Peyer's patch (tissue), 4 donors: ENCODE measurements around the gene SYNRG. TPM values are rescaled to one million over a fixed set of nuclear protein-coding genes. Genes with fewer than 3 reads are reported as not detected.
A peak's percentile ranks its signal among the peaks of the same experiment; 100 is the strongest.

Experiments used
- DNase-seq, 3 donors: peaks; one replicate each; pipeline ENCODE4 v3.0.0-alpha.2; 2017 to 2019
- H3K27ac ChIP-seq, 4 donors: fragments of 200-600 bp; sonication (generic); one replicate each; pipeline ENCODE4 v1.5.1; 2016 to 2019
- H3K27me3 ChIP-seq, 2 donors: fragments of 200-600 bp; sonication (generic); one replicate each; pipeline ENCODE4 v1.5.1; 2019
- H3K36me3 ChIP-seq, 3 donors: fragments of 200-600 bp; sonication (generic); one replicate each; pipeline ENCODE4 v1.5.1; 2016 to 2019
- H3K4me1 ChIP-seq, 4 donors: fragments of 200-600 bp; sonication (generic); one replicate each; pipeline ENCODE4 v1.5.1; 2016 to 2019
- H3K4me3 ChIP-seq, 4 donors: fragments of 200-600 bp; sonication (generic); 1 replicate in 3 of 4; 2 replicates in 1 of 4; pipeline ENCODE4 v1.5.1; 2016 to 2019; ENCODE audit warnings: mild to moderate bottlenecking in 1 of 4
- H3K9me3 ChIP-seq, 4 donors: fragments of 200-600 bp; sonication (generic); one replicate each; pipeline ENCODE4 v1.5.1; 2016 to 2019; ENCODE audit warnings: mild to moderate bottlenecking in 1 of 4
- POLR2A ChIP-seq, 2 donors: fragments of 450-650 bp; IDR thresholded peaks; one replicate each; pipeline ENCODE4 v1.5.1; 2017; ENCODE audit warnings: antibody characterized with exemption in 2 of 2, mild to moderate bottlenecking in 2 of 2, moderate library complexity in 2 of 2
- total RNA-seq, 4 donors: library from RNA; depleted of rRNA; stranded (reverse); fragments of >200 nt; gene quantifications; one replicate each; pipeline ENCODE4 v1.1.0, GENCODE V29; 2016
- TF ChIP-seq, protein P1 (sequence below), 6 experiments: fragments of 450-650 bp in 4 of 6; fragments of 200-600 bp in 2 of 6; sonication (generic) in 1 of 6; IDR thresholded peaks; one replicate each; pipeline ENCODE4 v1.5.1; 2017 to 2019; ENCODE audit warnings: antibody characterized with exemption in 6 of 6, mild to moderate bottlenecking in 3 of 6, moderate library complexity in 1 of 6

The SYNRG gene
- total RNA-seq, 4 donors from 2014 or later = 42.5 to 102 (median 49.5) TPM

DNA sequence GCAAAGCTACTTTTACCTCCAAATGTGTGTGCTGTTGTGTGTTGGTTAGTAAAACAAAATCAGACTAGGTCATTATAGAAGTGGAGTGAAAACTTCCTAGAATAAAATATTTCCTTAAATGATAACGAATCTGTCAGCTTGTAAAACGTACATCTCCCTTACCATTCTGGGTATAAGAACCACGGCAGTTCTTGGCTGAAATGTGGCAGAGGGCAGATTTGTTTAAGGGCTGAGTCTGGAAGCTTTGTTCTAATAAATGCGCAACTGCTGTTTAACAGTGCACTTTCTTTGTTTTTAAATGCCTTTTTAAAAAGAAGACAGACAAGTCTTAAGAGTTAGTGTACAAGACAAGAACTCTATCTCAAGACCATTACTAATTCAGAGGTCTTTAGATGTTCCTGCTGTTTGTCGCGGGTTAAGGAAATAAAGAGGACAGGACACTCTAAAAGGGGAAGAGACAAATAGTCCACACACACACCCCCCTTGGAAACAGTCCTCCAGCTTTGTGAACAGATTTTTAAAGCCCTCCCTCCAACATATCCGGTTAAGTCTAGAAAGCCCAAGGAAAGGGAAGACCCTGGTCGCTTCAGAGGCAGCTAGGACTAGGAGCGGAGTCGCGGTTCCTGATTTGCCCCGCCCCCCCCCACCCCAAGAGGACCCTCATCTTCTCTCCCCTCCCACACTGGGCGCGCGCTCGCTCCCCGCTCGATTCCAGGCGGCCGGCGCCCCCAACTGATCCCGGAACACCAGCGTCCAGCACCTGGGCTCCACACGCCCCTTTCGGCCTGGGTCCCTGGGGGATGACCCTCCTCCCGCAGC lies 658 bp downstream of the SYNRG start:
- Histone ChIP-seq H3K4me1 (peaks cover 0 to 11% (median 5%) of the 10 kb centered on the region in 4 donors), H3K4me3 (peak overlapping the region; percentile 83 to 99 (median 90)), H3K27ac (peak overlapping the region; percentile 90 to 100 (median 93)), H3K27me3 (no peaks in the 10 kb centered on the region), H3K9me3 (no peaks in the 10 kb centered on the region), H3K36me3 (peaks cover 0 to 14% (median 0%) of the 10 kb centered on the region in 3 donors)
- DNase-seq = peak in 1 of 3 donors; percentile 25
- no peak for TF ChIP-seq POLR2A (IDR thresholded peaks at IDR 0.05)
- TF ChIP-seq, protein P1, sequence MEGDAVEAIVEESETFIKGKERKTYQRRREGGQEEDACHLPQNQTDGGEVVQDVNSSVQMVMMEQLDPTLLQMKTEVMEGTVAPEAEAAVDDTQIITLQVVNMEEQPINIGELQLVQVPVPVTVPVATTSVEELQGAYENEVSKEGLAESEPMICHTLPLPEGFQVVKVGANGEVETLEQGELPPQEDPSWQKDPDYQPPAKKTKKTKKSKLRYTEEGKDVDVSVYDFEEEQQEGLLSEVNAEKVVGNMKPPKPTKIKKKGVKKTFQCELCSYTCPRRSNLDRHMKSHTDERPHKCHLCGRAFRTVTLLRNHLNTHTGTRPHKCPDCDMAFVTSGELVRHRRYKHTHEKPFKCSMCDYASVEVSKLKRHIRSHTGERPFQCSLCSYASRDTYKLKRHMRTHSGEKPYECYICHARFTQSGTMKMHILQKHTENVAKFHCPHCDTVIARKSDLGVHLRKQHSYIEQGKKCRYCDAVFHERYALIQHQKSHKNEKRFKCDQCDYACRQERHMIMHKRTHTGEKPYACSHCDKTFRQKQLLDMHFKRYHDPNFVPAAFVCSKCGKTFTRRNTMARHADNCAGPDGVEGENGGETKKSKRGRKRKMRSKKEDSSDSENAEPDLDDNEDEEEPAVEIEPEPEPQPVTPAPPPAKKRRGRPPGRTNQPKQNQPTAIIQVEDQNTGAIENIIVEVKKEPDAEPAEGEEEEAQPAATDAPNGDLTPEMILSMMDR (IDR thresholded peaks at IDR 0.05) = no peak

DNA sequence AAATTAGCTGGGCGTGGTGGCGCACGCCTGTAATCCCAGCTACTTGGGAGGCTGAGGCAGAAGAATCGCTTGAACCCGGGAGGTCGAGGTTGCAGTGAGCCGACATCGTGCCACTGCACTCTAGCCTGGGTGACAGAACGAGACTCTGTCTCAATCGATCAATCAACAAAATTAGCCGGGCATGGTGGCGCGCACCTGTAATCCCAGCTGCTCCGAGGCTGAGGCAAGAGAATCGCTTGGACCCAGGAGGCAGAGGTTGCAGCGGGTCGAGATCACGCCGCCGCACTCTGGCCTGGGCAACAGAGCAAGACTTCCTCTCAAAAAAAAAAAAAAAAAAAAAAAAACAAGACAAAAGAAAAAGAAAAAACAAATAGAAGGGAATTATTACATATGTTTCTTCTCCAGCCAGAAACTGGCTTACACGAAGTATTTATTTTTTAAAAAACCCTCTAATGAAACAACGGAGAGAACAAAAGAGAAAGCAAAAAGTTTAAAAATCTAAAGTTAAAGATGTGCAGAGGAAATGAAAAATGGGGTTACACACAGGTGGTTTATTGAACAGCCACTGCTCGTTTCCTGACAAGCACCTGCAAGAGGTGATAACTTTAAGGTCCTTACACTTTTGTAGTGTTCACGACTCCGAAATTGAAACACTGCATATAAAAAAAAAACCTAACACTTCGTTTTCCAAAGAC lies 1.4 kb downstream of the SYNRG start:
- H3K36me3 ChIP-seq = peaks cover 0 to 8% (median 0%) of the 10 kb centered on the region in 3 donors
- no peak for TF ChIP-seq POLR2A (IDR thresholded peaks at IDR 0.05)
- TF ChIP-seq, protein P1 (IDR thresholded peaks at IDR 0.05) = no peak
- H3K27me3 ChIP-seq = no peaks in the 10 kb centered on the region
- H3K4me3 ChIP-seq = peak overlapping the region; percentile 83 to 99 (median 90)
- peak in 2 of 3 donors; percentile 65 to 69 for DNase-seq
- H3K27ac ChIP-seq = peak overlapping the region; percentile 90 to 100 (median 93)
- peaks cover 0 to 11% (median 5%) of the 10 kb centered on the region in 4 donors for H3K4me1 ChIP-seq
- H3K9me3 ChIP-seq = no peaks in the 10 kb centered on the region

DNA sequence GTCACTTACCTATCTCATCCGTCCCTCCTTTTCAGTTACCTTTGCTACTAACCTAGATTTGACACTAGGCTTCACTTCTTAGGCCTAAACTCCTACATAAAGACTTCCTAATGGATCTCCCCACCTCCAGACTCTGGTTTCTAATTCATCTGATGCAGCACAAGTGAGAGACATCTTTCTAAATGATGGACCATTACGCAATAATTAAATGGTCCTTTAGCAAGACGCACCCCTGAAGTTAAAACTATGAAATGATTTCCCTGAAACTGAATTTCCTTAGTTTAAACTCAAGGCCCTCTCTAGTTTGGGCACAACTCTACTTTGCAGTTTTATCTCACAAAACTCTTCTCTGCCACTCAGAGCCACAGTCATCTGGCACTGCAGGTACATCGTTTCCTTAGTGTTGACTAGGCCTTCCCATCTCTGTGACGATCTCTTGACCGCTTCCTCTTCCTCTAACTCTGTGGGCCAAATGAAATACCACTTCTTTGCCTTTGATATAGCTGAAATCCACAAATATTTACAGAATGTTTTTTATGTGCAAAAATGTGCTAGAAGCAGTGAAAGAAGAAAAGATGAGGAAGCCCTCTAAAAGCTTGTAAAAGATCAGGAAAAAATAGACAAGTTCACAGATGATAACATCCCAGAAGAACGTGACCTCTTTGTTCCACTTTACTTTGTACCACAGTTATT lies 3.3 kb downstream of the SYNRG start:
- Histone ChIP-seq H3K9me3 (no peaks in the 10 kb centered on the region), H3K4me3 (no peak overlapping the region), H3K4me1 (peaks cover 0 to 11% (median 5%) of the 10 kb centered on the region in 4 donors), H3K36me3 (no peaks in the 10 kb centered on the region), H3K27me3 (no peaks in the 10 kb centered on the region), H3K27ac (peak overlapping the region; percentile 2 to 95 (median 44))
- TF ChIP-seq, protein P1 (IDR thresholded peaks at IDR 0.05) = no peak
- TF ChIP-seq POLR2A (IDR thresholded peaks at IDR 0.05) = no peak
- peak in 2 of 3 donors; percentile 68 to 74 for DNase-seq

DNA sequence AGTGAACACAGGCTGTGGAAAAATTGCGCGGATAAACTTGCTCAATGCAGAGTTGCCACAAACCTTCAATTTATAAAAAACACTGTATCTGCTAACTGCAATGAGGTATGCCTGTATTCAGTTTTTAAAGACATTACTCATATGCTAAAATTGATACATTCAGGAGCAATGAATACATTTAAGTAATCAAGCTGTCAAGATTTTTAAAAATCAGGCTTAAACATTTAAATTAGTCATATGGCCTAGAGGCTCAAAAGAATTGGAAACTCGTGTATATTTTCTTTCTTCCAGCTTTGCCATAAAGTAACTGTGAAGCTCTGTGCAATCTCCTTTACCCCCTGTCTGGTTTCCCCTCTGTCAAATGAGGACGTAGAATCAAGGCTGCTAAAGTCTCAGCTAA lies 4.1 kb downstream of the SYNRG start:
- Histone ChIP-seq H3K4me3 (no peak overlapping the region), H3K9me3 (no peaks in the 10 kb centered on the region), H3K36me3 (peaks cover 0 to 5% (median 5%) of the 10 kb centered on the region in 3 donors), H3K27me3 (no peaks in the 10 kb centered on the region), H3K4me1 (peaks cover 0 to 11% (median 5%) of the 10 kb centered on the region in 4 donors), H3K27ac (peak overlapping the region in 1 of 4 donors; percentile 59)
- DNase-seq = no peak
- no peak for TF ChIP-seq POLR2A (IDR thresholded peaks at IDR 0.05)

DNA sequence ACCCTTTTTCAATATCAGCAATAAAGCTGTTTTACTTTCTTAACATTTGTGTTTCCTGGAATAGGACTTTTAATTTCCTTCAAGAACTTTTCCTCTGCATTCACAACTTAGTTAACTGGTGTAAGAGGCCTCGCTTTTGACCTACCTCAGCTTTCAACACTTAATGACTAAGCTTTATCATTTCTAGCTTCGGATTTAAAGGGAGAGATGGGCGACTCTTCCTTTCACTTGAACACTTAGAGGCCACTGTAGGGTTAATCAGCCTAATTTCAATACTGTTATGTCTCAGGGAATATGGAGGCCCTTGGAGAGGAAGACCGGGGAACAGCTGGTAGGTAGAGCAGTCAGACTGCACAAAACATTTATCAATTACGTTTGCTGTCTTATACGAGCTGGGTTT lies 4.7 kb downstream of the SYNRG start:
- no peak for DNase-seq
- H3K9me3 ChIP-seq = no peaks in the 10 kb centered on the region
- no peak overlapping the region for H3K4me3 ChIP-seq
- peaks cover 0 to 9% (median 6%) of the 10 kb centered on the region in 3 donors for H3K36me3 ChIP-seq
- no peaks in the 10 kb centered on the region for H3K27me3 ChIP-seq
- TF ChIP-seq, protein P1 (IDR thresholded peaks at IDR 0.05) = no peak
- no peak for TF ChIP-seq POLR2A (IDR thresholded peaks at IDR 0.05)
- H3K27ac ChIP-seq = no peak overlapping the region
- H3K4me1 ChIP-seq = peaks cover 0 to 11% (median 3%) of the 10 kb centered on the region in 4 donors
